HCT116 (cell line): Measurements from ENCODE around the gene PEX11B. TPM values are rescaled to one million over a fixed set of nuclear protein-coding genes. Genes with fewer than 3 reads are reported as not detected.

Experiments used
- ATAC-seq: fragments of 200-7000 bp; cut with Tn5 transposase; 2 replicates; pipeline ENCODE4 v1.9.1; 2020; ENCODE audit warnings: mild to moderate bottlenecking, moderate library complexity
- BruUV-seq: library from RNA; stranded (reverse); fragments of 400-500 nt; replicated peaks from 2 replicates; lab custom pipeline; 2021; lab: Mats Ljungman, UMichigan
- CTCF ChIA-PET: fragments of 300-600 bp; sonication (Branson Sonifier 250); formaldehyde crosslinking; loops from one replicate; lab custom pipeline; 2021; ENCODE audit warnings: antibody characterized with exemption; lab: Charles Lee
- POLR2A ChIA-PET: fragments of 300-600, 350-600 bp; sonication (Branson Sonifier 250); formaldehyde crosslinking; loops from one replicate; lab custom pipeline; 2021; ENCODE audit warnings: antibody characterized with exemption; lab: Charles Lee
- RAD21 ChIA-PET, 2 experiments: fragments of 300-600 bp; sonication (Branson Sonifier 250); formaldehyde crosslinking; loops; one replicate each; lab custom pipeline; 2023; ENCODE audit warnings: low total read pairs in 2 of 2; ENCODE audit not compliant: uncharacterized antibody in 2 of 2, unreplicated experiment in 2 of 2, low non-redundant PET in 1 of 2; lab: Charles Lee
- DNase-seq: peaks from one replicate; pipeline ENCODE4 v3.0.0-alpha.2; 2010; ENCODE audit warnings: low read depth, low spot score
- H2AFZ ChIP-seq: fragments of 200-600 bp; shearing (Covaris generic), sonication (generic); 2 replicates; pipeline ENCODE4 v1.6.1; 2017; ENCODE audit warnings: low read depth, mixed run types, mixed read lengths, antibody characterized with exemption, low read length; ENCODE audit not compliant: poor library complexity, severe bottlenecking
- H3K27ac ChIP-seq: 2 replicates; pipeline ENCODE4 v1.5.1; 2012; ENCODE audit warnings: low read depth, low read length
- H3K27me3 ChIP-seq: fragments of 200-600 bp; sonication (generic); 2 replicates; pipeline ENCODE4 v1.6.1; 2016; ENCODE audit warnings: mixed run types, low read length, mixed read lengths; ENCODE audit not compliant: insufficient read depth
- H3K36me3 ChIP-seq, 2 experiments: fragments of 200-500 bp in 1 of 2; fragments of 200-600 bp in 1 of 2; sonication (Bioruptor generic) in 1 of 2; sonication (generic) in 1 of 2; 2 replicates each; pipeline versions ENCODE4 v1.5.1 to v1.6.1; 2014 to 2016; ENCODE audit warnings: low read length in 2 of 2, inconsistent platforms in 1 of 2, mixed read lengths in 1 of 2, mixed run types in 1 of 2; ENCODE audit not compliant: insufficient read depth in 2 of 2, control insufficient read depth in 1 of 2
- H3K4me1 ChIP-seq, 2 experiments: fragments of 200-600 bp in 1 of 2; sonication (generic) in 1 of 2; 2 replicates each; pipeline versions ENCODE4 v1.5.1 to v1.6.1; 2012 to 2017; ENCODE audit warnings: low read length in 2 of 2, inconsistent platforms in 1 of 2, mild to moderate bottlenecking in 1 of 2, mixed read lengths in 1 of 2, mixed run types in 1 of 2, moderate library complexity in 1 of 2; ENCODE audit not compliant: insufficient read depth in 2 of 2, control insufficient read depth in 1 of 2
- H3K4me2 ChIP-seq: fragments of 200-600 bp; sonication (generic); 2 replicates; pipeline ENCODE4 v1.6.1; 2017; ENCODE audit warnings: mixed run types, low read length, mixed read lengths
- H3K4me3 ChIP-seq, 2 experiments: fragments of 200-600 bp in 1 of 2; sonication (generic) in 1 of 2; replicated peaks in 1 of 2; 2 replicates each; pipeline ENCODE4 v1.5.1; 2011 to 2016; ENCODE audit warnings: low read length in 2 of 2, control low read depth in 1 of 2, low read depth in 1 of 2, mild to moderate bottlenecking in 1 of 2, mixed read lengths in 1 of 2, mixed run types in 1 of 2
- H3K79me2 ChIP-seq: fragments of 200-600 bp; sonication (generic); 2 replicates; pipeline ENCODE4 v1.6.1; 2017; ENCODE audit warnings: mild to moderate bottlenecking, mixed run types, low read length, moderate library complexity, mixed read lengths; ENCODE audit not compliant: insufficient read depth
- H3K9ac ChIP-seq: fragments of 200-600 bp; sonication (generic); 2 replicates; pipeline ENCODE4 v1.6.1; 2016; ENCODE audit warnings: low read length, mixed read lengths
- H3K9me2 ChIP-seq: fragments of 200-600 bp; sonication (generic), shearing (Covaris generic); 2 replicates; pipeline ENCODE4 v1.6.1; 2017; ENCODE audit warnings: mixed run types, mild to moderate bottlenecking, moderate library complexity; ENCODE audit not compliant: insufficient read depth
- H3K9me3 ChIP-seq, 2 experiments: fragments of 200-500 bp in 1 of 2; fragments of 200-600 bp in 1 of 2; sonication (Bioruptor generic) in 1 of 2; sonication (generic) in 1 of 2; 2 replicates each; pipeline ENCODE4 v1.6.1; 2014 to 2017; ENCODE audit warnings: low read length in 2 of 2, mixed read lengths in 2 of 2, inconsistent platforms in 1 of 2, low read depth in 1 of 2, mild to moderate bottlenecking in 1 of 2, mixed run types in 1 of 2, moderate library complexity in 1 of 2; ENCODE audit not compliant: control insufficient read depth in 1 of 2, insufficient read depth in 1 of 2
- H4K20me1 ChIP-seq: fragments of 200-600 bp; sonication (generic), shearing (Covaris generic); 2 replicates; pipeline ENCODE4 v1.6.1; 2017; ENCODE audit warnings: mixed run types, mild to moderate bottlenecking, moderate library complexity; ENCODE audit not compliant: insufficient read depth
- EZH2 ChIP-seq: fragments of 200-600 bp; sonication (generic); IDR thresholded peaks from 2 replicates; pipeline ENCODE4 v1.6.1; 2017; ENCODE audit warnings: antibody characterized with exemption, mixed run types
- POLR2AphosphoS5 ChIP-seq: IDR thresholded peaks from 2 replicates; pipeline ENCODE4 v1.6.1; 2011; ENCODE audit warnings: mild to moderate bottlenecking, low read depth, low read length, moderate library complexity
- intact Hi-C: fragments of 100-400 bp; cut with micrococcal nuclease; formaldehyde crosslinking; loops from 2 replicates; pipeline ENCODE4 v1.10.0; 2022
- total RNA-seq: library from RNA; stranded (reverse); gene quantifications from one replicate; pipeline ENCODE4 v1.2.1, GENCODE V29; 2021; ENCODE audit not compliant: unreplicated experiment

The PEX11B gene
- total RNA-seq, 1 experiment from 2014 or later = 20.9 TPM

DNA sequence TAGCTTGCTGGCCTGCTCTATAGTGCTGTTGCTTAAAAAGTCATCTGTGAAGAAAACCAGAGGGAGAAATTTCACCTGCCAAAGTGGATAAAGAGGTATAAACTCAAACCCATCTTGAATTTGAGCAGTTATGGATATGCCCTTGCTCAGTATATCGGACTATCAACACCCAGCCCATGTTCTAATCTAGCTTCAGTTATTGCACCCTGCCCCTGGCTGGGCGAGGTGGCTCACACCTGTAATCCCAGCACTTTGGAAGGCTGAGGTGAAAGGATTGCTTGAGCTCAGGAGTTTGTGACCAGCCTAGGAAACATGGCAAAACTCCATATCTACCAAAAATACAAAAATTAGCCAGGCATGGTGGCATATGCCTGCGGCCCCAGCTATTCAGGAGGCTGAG, 26.0 kb upstream of the PEX11B start:
- no peaks in the 10 kb centered on the region for H3K27me3 ChIP-seq

GRCh38 chr1:145942871-145943270, 24.4 kb upstream of the PEX11B start:
- Histone ChIP-seq H3K4me1 (peaks cover 0 to 3% of the 10 kb centered on the region in 2 experiments; a peak in 1 of 4 replicates), H3K4me3 (no peak overlapping the region), H3K9me2 (no peaks in the 10 kb centered on the region), H4K20me1 (no peaks in the 10 kb centered on the region), H3K27ac (no peak overlapping the region), H3K36me3 (no peaks in the 10 kb centered on the region), H3K9me3 (no peaks in the 10 kb centered on the region), H3K4me2 (no peak overlapping the region), H3K27me3 (no peaks in the 10 kb centered on the region), H2AFZ (no peak overlapping the region), H3K9ac (no peak overlapping the region), H3K79me2 (no peaks in the 10 kb centered on the region)
- POLR2A ChIA-PET = interaction anchor here (1.1 kb wide), 1 partner anchor 12 kb away, joined by 3 read pairs; no protein-coding TSS in a partner anchor
- ATAC-seq = no peak
- CTCF ChIA-PET = no interaction called here
- no peak for TF ChIP-seq POLR2AphosphoS5
- DNase-seq = no peak
- no TSS peak for BruUV-seq
- RAD21 ChIA-PET = no interaction called here
- intact Hi-C loops = loop anchor here (10.0 kb wide), 1 partner anchor 62 kb away; no protein-coding TSS in a partner anchor

More for the DNA sequence above, 26.0 kb upstream of the PEX11B start:
- ChIA-PET CTCF (no interaction called here), RAD21 (no interaction called here), POLR2A (no interaction called here)
- Histone ChIP-seq H3K9me2 (no peaks in the 10 kb centered on the region), H3K9me3 (no peaks in the 10 kb centered on the region), H3K4me1 (peaks cover 0 to 3% of the 10 kb centered on the region in 2 experiments; a peak in 1 of 4 replicates), H4K20me1 (no peaks in the 10 kb centered on the region), H3K36me3 (no peaks in the 10 kb centered on the region), H2AFZ (no peak overlapping the region), H3K27ac (no peak overlapping the region), H3K4me3 (no peak overlapping the region), H3K79me2 (no peaks in the 10 kb centered on the region), H3K4me2 (no peak overlapping the region), H3K9ac (no peak overlapping the region)
- DNase-seq (no peak), ATAC-seq (no peak)
- intact Hi-C loops = loop anchor here (10.0 kb wide), 1 partner anchor 60 kb away; no protein-coding TSS in a partner anchor
- TF ChIP-seq EZH2 = no peak
- no TSS peak for BruUV-seq
